SJSA1 (cell line): ENCODE measurements around the gene XIRP2. TPM values are rescaled to one million over a fixed set of nuclear protein-coding genes. Genes with fewer than 3 reads are reported as not detected.

Experiments used
- DNase-seq, 2 experiments: peaks; one replicate each; pipeline ENCODE4 v3.0.0-alpha.2; 2015 to 2020; ENCODE audit warnings: low spot score in 2 of 2, low read depth in 1 of 2
- H3K27ac ChIP-seq: fragments of 250-450 bp; sonication (Bioruptor Pico); 2 replicates; pipeline ENCODE4 v1.5.1; 2020; ENCODE audit warnings: mild to moderate bottlenecking, moderate library complexity
- H3K27me3 ChIP-seq: fragments of 250-450 bp; sonication (Bioruptor Pico); replicated peaks from 2 replicates; pipeline ENCODE4 v1.5.1; 2020; ENCODE audit warnings: mild to moderate bottlenecking, moderate library complexity
- H3K36me3 ChIP-seq: fragments of 250-450 bp; sonication (Bioruptor Pico); 2 replicates; pipeline ENCODE4 v1.5.1; 2020; ENCODE audit warnings: mild to moderate bottlenecking
- H3K4me1 ChIP-seq: fragments of 250-450 bp; sonication (Bioruptor Pico); replicated peaks from 2 replicates; pipeline ENCODE4 v1.6.1; 2021; ENCODE audit warnings: mild to moderate bottlenecking
- H3K4me3 ChIP-seq: fragments of 250-450 bp; sonication (Bioruptor Pico); 2 replicates; pipeline ENCODE4 v1.5.1; 2020; ENCODE audit warnings: mild to moderate bottlenecking
- H3K9me3 ChIP-seq: fragments of 250-450 bp; sonication (Bioruptor Pico); replicated peaks from 2 replicates; pipeline ENCODE4 v1.5.1; 2020; ENCODE audit warnings: mild to moderate bottlenecking
- total RNA-seq: library from RNA; depleted of rRNA; stranded (reverse); fragments of >200 nt; shearing (Covaris generic); gene quantifications from 2 replicates; pipeline ENCODE4 v1.2.3, GENCODE V29; 2014; rRNA removed

Gene XIRP2
- not detected in 2 replicates for total RNA-seq

DNA sequence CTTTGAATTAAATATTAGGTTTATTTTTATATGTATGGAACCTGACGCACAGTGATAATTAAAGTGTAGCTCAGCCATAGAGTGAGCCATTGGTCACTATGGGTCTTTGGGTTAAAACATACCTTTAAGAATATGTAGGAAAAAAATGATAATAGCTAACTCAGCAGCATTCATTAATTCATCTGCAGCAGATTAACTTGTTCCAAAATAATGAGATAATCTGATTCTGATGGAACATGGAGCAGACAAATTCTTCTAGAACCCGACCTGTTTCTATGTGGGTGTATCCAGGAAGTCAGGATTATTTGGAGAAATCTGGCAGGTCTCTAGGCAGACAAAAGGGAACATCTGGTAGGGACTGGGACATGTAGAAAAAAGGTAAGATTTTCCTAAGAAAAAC is at the start of gene XIRP2:
TSS of gene XIRP2 (plus strand) at position 301 of the 400 bp plus-strand sequence. CDS start 15,003 bp downstream, outside the sequence.
- Histone ChIP-seq H3K4me3 (no peak within 1 kb of the TSS), H3K9me3 (no peaks in the 10 kb centered on the region), H3K4me1 (no peaks in the 10 kb centered on the region), H3K36me3 (no peaks in the 10 kb centered on the region), H3K27ac (no peak within 1 kb of the TSS), H3K27me3 (no peaks in the 10 kb centered on the region)
- DNase-seq: no peak

DNA sequence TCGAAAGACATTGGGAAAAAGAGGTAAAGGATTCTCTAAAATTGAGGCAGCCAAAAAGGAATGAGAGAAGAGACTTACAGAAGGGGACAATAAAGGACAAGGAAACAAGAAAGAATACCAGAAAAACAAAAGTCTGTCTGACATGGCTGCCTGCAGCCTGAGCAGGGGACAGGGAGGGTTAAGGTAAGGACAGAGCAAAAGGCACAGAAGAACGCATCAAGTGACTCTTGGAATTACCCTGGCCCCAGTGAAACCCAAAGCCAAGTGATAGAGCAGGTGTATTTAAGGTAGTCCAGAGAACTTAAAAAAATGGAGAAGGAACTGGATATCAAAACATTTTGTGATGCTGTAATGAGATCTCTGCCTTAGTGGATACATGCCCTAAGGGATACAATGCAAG is 47.1 kb upstream of the XIRP2 start:
- Histone ChIP-seq H3K4me1 (no peaks in the 10 kb centered on the region), H3K4me3 (no peak overlapping the region), H3K9me3 (no peaks in the 10 kb centered on the region), H3K27ac (no peak overlapping the region), H3K36me3 (no peaks in the 10 kb centered on the region), H3K27me3 (no peaks in the 10 kb centered on the region)
- no peak for DNase-seq

DNA sequence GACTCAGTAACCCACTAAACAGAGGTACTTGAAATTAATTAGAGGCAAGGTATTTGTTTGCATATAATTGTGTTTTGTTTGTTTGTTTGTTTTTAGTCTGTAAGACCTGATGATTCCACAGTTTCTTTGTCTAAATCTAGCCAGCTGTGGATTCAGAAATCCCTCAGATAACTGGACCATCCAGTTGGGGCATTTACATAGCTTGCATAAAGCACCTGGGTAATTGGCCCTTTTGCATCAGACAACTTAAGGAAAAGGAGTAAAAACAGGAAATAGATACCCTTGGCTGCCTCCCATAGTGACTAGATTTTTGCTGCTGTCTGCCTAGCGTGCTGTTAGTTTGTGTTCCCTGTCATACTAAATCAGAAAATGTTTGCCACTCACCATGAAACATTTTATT is 46.6 kb upstream of the XIRP2 start:
- no peak for DNase-seq
- Histone ChIP-seq H3K27me3 (no peaks in the 10 kb centered on the region), H3K36me3 (no peaks in the 10 kb centered on the region), H3K27ac (no peak overlapping the region), H3K9me3 (no peaks in the 10 kb centered on the region), H3K4me1 (no peaks in the 10 kb centered on the region), H3K4me3 (no peak overlapping the region)

DNA sequence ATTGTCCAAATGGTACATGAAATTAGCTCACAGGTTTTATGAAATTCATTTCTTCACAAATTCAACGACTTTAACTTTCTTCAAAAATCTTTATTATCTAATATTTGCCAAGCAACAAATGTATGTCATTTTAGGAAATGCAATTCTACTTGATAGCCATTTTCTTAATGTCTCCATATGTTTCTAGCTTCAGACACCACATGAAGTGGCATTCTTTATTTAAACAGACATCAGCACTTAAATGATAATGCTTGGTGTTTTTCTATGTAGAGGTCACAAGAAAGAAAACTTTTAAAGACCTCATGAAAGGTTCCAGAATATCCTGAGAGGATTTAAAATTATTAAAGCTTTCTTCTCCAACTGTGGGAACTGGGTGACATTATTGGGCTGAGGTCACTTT is 44.2 kb upstream of the XIRP2 start:
- H3K27ac ChIP-seq: no peak overlapping the region
- H3K4me3 ChIP-seq: no peak overlapping the region
- DNase-seq: no peak
- H3K36me3 ChIP-seq: no peaks in the 10 kb centered on the region
- no peaks in the 10 kb centered on the region for H3K9me3 ChIP-seq
- no peaks in the 10 kb centered on the region for H3K27me3 ChIP-seq
- no peaks in the 10 kb centered on the region for H3K4me1 ChIP-seq

DNA sequence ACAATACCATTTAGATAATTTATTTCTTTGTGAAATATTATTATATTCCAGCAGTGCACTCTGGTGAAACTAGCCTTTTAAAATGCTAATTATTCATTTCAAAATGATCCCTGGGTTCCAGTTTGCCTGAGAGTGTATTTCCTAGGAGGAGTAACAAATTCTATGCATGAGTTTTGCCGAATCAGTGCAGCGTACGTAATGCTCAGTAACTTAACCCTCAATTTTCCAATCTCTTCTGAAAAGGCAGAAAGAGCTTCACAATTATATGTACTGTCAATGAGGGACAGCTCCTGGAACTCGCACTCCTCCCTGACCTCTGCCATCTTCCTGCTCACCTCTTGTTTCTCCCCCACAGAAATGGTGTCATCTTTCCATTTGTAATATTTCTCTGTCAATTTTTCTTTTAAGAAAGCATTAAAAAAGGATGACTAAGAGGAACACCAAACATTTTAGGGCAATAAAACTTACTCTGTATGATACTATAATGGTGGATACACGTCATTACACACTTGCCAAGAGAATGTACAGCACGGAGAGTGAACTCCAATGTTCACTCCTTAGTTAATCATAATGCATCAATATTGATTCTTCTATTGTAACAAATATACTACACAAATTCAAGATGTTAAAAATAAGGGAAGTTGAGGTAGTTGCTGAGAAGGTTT is 25.7 kb upstream of the XIRP2 start:
- DNase-seq: no peak
- Histone ChIP-seq H3K9me3 (no peaks in the 10 kb centered on the region), H3K4me3 (no peak overlapping the region), H3K27me3 (no peaks in the 10 kb centered on the region), H3K36me3 (no peaks in the 10 kb centered on the region), H3K27ac (no peak overlapping the region), H3K4me1 (no peaks in the 10 kb centered on the region)

DNA sequence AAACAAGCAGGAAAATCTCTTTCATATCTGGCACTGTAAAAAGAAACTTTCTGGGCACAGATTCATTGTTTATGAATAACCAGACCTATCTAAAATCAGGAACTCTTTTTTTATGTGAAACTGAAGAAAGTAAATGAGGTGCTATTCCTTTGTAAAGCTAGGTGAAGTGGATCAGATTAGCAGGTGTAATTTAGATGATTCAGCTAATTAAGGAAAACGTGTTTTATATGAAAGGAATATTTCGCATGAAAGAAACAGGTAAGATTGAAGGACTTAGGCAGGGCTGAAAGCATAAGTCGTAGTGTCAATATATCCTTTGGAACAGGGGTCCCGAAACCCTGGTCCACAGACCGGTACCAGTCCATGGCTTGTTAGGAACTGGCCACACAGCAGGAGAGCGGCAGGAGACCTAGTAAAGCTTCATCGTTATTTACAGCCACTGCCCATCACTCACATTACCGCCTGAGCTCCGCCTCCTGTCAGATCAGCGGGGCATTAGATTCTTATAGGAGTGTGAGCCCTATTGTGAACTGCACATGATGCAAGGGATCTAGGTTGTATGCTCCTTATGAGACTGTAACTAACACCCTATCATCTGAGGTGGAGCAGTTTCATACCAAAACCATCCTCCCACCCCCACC is 20.3 kb upstream of the XIRP2 start:
- Histone ChIP-seq H3K4me3 (no peak overlapping the region), H3K27me3 (no peaks in the 10 kb centered on the region), H3K36me3 (no peaks in the 10 kb centered on the region), H3K9me3 (no peaks in the 10 kb centered on the region), H3K27ac (no peak overlapping the region), H3K4me1 (no peaks in the 10 kb centered on the region)
- DNase-seq: no peak

DNA sequence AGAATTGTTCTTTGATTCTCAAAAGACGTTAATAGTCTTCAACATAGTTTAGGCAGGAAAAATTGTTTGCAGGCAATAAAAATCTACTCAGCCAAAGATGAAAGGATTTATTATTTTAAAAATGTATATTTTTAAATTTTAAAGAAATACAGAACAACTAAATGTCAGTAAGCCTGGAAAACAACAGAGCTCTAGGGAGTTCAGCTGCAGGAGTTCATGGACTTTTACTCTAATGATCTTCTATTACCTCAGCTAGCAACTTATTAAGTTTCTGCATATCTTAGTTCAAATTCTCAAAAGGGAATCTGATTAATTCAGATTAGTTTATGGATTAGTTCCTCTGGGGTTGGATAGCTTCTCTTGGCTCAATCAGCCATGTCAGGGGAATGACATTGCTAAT is 17.9 kb upstream of the XIRP2 start:
- no peak for DNase-seq
- Histone ChIP-seq H3K9me3 (no peaks in the 10 kb centered on the region), H3K27ac (no peak overlapping the region), H3K4me1 (no peaks in the 10 kb centered on the region), H3K27me3 (no peaks in the 10 kb centered on the region), H3K4me3 (no peak overlapping the region), H3K36me3 (no peaks in the 10 kb centered on the region)

GRCh38 chr2:166881177-166881576 is 7.1 kb upstream of the XIRP2 start:
- no peaks in the 10 kb centered on the region for H3K9me3 ChIP-seq
- no peak overlapping the region for H3K27ac ChIP-seq
- DNase-seq: no peak
- H3K27me3 ChIP-seq: no peaks in the 10 kb centered on the region
- H3K4me1 ChIP-seq: no peaks in the 10 kb centered on the region
- no peaks in the 10 kb centered on the region for H3K36me3 ChIP-seq
- no peak overlapping the region for H3K4me3 ChIP-seq

GRCh38 chr2:166882851-166883250 is 5.4 kb upstream of the XIRP2 start:
- no peak for DNase-seq
- Histone ChIP-seq H3K27me3 (no peaks in the 10 kb centered on the region), H3K36me3 (no peaks in the 10 kb centered on the region), H3K4me1 (no peaks in the 10 kb centered on the region), H3K27ac (no peak overlapping the region), H3K9me3 (no peaks in the 10 kb centered on the region), H3K4me3 (no peak overlapping the region)

DNA sequence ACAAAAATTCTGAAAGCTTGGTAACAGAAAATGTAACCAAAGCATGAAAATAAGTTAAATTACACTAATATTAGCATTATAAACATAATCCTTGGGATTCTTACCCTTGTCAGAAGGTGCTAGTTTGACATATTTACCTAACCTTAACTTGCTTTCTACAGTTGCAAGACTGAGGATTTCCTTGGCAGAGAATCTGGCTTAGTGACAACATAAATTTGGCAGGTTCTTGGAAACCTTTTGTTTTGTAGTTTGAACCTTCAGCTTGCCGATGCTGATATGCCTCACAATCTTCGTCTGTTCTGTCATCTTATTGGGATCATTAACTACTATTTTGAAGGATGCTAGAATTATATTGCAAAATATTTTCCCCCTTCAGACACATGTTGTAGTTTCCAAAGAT is 3.4 kb downstream of the XIRP2 start:
- no peak overlapping the region for H3K27ac ChIP-seq
- no peaks in the 10 kb centered on the region for H3K4me1 ChIP-seq
- no peaks in the 10 kb centered on the region for H3K9me3 ChIP-seq
- no peaks in the 10 kb centered on the region for H3K27me3 ChIP-seq
- H3K36me3 ChIP-seq: no peaks in the 10 kb centered on the region
- no peak for DNase-seq
- no peak overlapping the region for H3K4me3 ChIP-seq

GRCh38 chr2:166892397-166892796 is 4.1 kb downstream of the XIRP2 start:
- Histone ChIP-seq H3K9me3 (no peaks in the 10 kb centered on the region), H3K27ac (no peak overlapping the region), H3K36me3 (no peaks in the 10 kb centered on the region), H3K4me1 (no peaks in the 10 kb centered on the region), H3K27me3 (no peaks in the 10 kb centered on the region), H3K4me3 (no peak overlapping the region)
- DNase-seq: no peak

- Histone ChIP-seq H3K9me3 (no peaks in the 10 kb centered on the region), H3K4me3 (no peak overlapping the region), H3K4me1 (no peaks in the 10 kb centered on the region), H3K27ac (no peak overlapping the region), H3K27me3 (no peaks in the 10 kb centered on the region), H3K36me3 (no peaks in the 10 kb centered on the region)
- no peak for DNase-seq
These were observed 7.0 kb downstream of the XIRP2 start for GRCh38 chr2:166895243-166895642.

- H3K27ac ChIP-seq: no peak overlapping the region
- no peaks in the 10 kb centered on the region for H3K4me1 ChIP-seq
- H3K4me3 ChIP-seq: no peak overlapping the region
- H3K36me3 ChIP-seq: no peaks in the 10 kb centered on the region
- H3K27me3 ChIP-seq: no peaks in the 10 kb centered on the region
- H3K9me3 ChIP-seq: no peaks in the 10 kb centered on the region
- DNase-seq: no peak
These were observed 9.4 kb downstream of the XIRP2 start for GRCh38 chr2:166897666-166898065.

- H3K4me1 ChIP-seq: no peaks in the 10 kb centered on the region
- no peak overlapping the region for H3K4me3 ChIP-seq
- H3K36me3 ChIP-seq: no peaks in the 10 kb centered on the region
- DNase-seq: no peak
- H3K9me3 ChIP-seq: no peaks in the 10 kb centered on the region
- H3K27ac ChIP-seq: no peak overlapping the region
- H3K27me3 ChIP-seq: no peaks in the 10 kb centered on the region
These were observed 11.4 kb downstream of the XIRP2 start for GRCh38 chr2:166899676-166900075.

DNA sequence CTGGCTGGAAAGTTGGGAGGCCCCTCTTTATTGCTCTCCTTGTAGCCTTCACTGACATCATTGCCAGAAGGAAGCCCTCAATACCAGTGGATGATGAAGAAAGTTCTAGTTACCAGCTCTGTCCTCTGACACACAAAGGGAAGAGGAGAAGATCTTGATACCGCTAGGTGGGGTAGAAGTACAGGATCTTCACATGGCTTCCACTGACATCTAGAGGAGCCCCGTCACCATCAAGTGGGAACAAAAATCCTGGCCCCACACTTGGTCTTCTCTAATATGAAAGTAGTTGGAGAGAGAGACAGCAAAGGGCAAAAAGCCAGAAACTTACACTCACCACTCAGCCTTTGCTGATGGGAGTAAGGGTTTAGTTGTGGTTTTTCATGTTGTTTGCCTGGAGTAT is 12.4 kb downstream of the XIRP2 start:
- Histone ChIP-seq H3K36me3 (no peaks in the 10 kb centered on the region), H3K4me1 (no peaks in the 10 kb centered on the region), H3K27me3 (no peaks in the 10 kb centered on the region), H3K9me3 (no peaks in the 10 kb centered on the region), H3K27ac (no peak overlapping the region), H3K4me3 (no peak overlapping the region)
- DNase-seq: no peak
